ENCODE data around the gene NHS. TPM values are rescaled to one million over a fixed set of nuclear protein-coding genes. Genes with fewer than 3 reads are reported as not detected.

Gene NHS
- total RNA-seq, 4 donors from 2014 or later: 5.0 to 8.7 (median 6.2) TPM

GRCh38 chrX:17465201-17465600, 90.2 kb downstream of the NHS start:
- H3K36me3 ChIP-seq: no peaks in the 10 kb centered on the region
- H3K9me3 ChIP-seq: no peaks in the 10 kb centered on the region
- no peaks in the 10 kb centered on the region for H3K4me1 ChIP-seq
- WGBS: 68% methylated on average over 2 of the region's 2 CpGs
- TF ChIP-seq POLR2AphosphoS5 (IDR thresholded peaks at IDR 0.05) (no peak), CTCF (IDR thresholded peaks at IDR 0.05) (no peak), EP300 (IDR thresholded peaks at IDR 0.05) (no peak), POLR2A (IDR thresholded peaks at IDR 0.05; ENCODE audit: low read depth) (no peak)
- H3K4me3 ChIP-seq: no peak overlapping the region
- H3K27ac ChIP-seq (replicated peaks in 1 of 4): no peak overlapping the region
- intact Hi-C loops (cut with DNase I): no loop called here
- DNase-seq (ENCODE audit: extremely low spot score): no peak
- no peaks in the 10 kb centered on the region for H3K27me3 ChIP-seq

- Histone ChIP-seq H3K9me3 (no peaks in the 10 kb centered on the region), H3K27me3 (no peaks in the 10 kb centered on the region), H3K27ac (replicated peaks in 1 of 4) (no peak overlapping the region), H3K4me1 (no peaks in the 10 kb centered on the region), H3K36me3 (no peaks in the 10 kb centered on the region), H3K4me3 (no peak overlapping the region)
- TF ChIP-seq POLR2A (IDR thresholded peaks at IDR 0.05; ENCODE audit: low read depth) (no peak), CTCF (IDR thresholded peaks at IDR 0.05) (no peak), EP300 (IDR thresholded peaks at IDR 0.05) (no peak), POLR2AphosphoS5 (IDR thresholded peaks at IDR 0.05) (no peak)
- 92% methylated on average over 4 of the region's 4 CpGs for WGBS
- intact Hi-C loops (cut with DNase I): no loop called here
- no peak for DNase-seq (ENCODE audit: extremely low spot score)
These were observed 90.8 kb downstream of the NHS start for GRCh38 chrX:17465802-17466201.

- TF ChIP-seq POLR2AphosphoS5 (IDR thresholded peaks at IDR 0.05) (no peak), CTCF (IDR thresholded peaks at IDR 0.05) (no peak), POLR2A (IDR thresholded peaks at IDR 0.05; ENCODE audit: low read depth) (no peak), EP300 (IDR thresholded peaks at IDR 0.05) (no peak)
- DNase-seq (ENCODE audit: extremely low spot score): no peak
- intact Hi-C loops (cut with DNase I): no loop called here
- Histone ChIP-seq H3K36me3 (no peaks in the 10 kb centered on the region), H3K9me3 (no peaks in the 10 kb centered on the region), H3K4me3 (no peak overlapping the region), H3K27me3 (no peaks in the 10 kb centered on the region), H3K27ac (replicated peaks in 1 of 4) (no peak overlapping the region), H3K4me1 (peaks cover 0 to 7% (median 3%) of the 10 kb centered on the region in 4 donors)
- 81% methylated on average over 6 of the region's 6 CpGs for WGBS
These were observed 95.1 kb downstream of the NHS start for GRCh38 chrX:17470136-17470535.

GRCh38 chrX:17471121-17471520, 96.1 kb downstream of the NHS start:
- Histone ChIP-seq H3K27me3 (no peaks in the 10 kb centered on the region), H3K4me1 (peaks cover 0 to 17% (median 12%) of the 10 kb centered on the region in 4 donors), H3K36me3 (no peaks in the 10 kb centered on the region), H3K27ac (replicated peaks in 1 of 4) (no peak overlapping the region), H3K9me3 (no peaks in the 10 kb centered on the region), H3K4me3 (no peak overlapping the region)
- WGBS: 79% methylated on average over 2 of the region's 2 CpGs
- intact Hi-C loops (cut with DNase I): no loop called here
- no peak for DNase-seq (ENCODE audit: extremely low spot score)
- no peak for TF ChIP-seq CTCF (IDR thresholded peaks at IDR 0.05)
- TF ChIP-seq POLR2A (IDR thresholded peaks at IDR 0.05; ENCODE audit: low read depth): no peak
- TF ChIP-seq EP300 (IDR thresholded peaks at IDR 0.05): no peak
- no peak for TF ChIP-seq POLR2AphosphoS5 (IDR thresholded peaks at IDR 0.05)

GRCh38 chrX:17471861-17472260, 96.9 kb downstream of the NHS start:
- no peak overlapping the region for H3K27ac ChIP-seq (replicated peaks in 1 of 4)
- H3K4me3 ChIP-seq: no peak overlapping the region
- intact Hi-C loops (cut with DNase I): no loop called here
- TF ChIP-seq CTCF (IDR thresholded peaks at IDR 0.05): no peak
- no peak for TF ChIP-seq POLR2AphosphoS5 (IDR thresholded peaks at IDR 0.05)
- no peaks in the 10 kb centered on the region for H3K36me3 ChIP-seq
- WGBS: 91% methylated on average over 3 of the region's 3 CpGs
- peaks cover 0 to 18% (median 13%) of the 10 kb centered on the region in 4 donors for H3K4me1 ChIP-seq
- H3K27me3 ChIP-seq: no peaks in the 10 kb centered on the region
- H3K9me3 ChIP-seq: no peaks in the 10 kb centered on the region
- no peak for DNase-seq (ENCODE audit: extremely low spot score)

Measured in esophagus muscularis mucosa (tissue), 4 donors.